Measurements from ENCODE around the gene TMEM63C.
"Not testable (repeated sequence)": the region's sequence is repeated elsewhere in the genome, so short reads cannot be mapped to it uniquely, and the experiment has no call there.

TMEM63C gene

DNA sequence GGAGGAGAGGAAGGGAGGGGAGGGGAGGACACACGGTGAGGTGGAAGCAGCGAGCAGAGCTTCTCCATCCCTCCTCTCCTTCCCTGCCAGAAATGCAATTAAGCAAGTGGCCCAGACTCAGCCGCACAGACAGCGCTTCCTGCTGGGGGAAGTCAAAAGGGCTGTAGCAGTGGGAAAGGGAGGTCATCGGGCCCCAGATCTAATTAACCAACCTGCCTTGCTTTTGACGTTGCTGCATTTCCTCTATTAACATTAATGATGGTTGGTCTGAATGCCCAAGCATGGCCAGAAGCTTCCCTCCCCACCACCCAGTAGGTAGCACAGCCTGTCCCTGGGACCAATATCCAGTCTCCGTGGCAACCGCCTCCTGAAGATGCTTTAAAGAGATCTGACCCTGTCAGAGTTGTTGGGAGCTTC lies 94.0 kb downstream of the TMEM63C start:
- no peak for DNase-seq (ENCODE audit: low read depth, low spot score)

DNA sequence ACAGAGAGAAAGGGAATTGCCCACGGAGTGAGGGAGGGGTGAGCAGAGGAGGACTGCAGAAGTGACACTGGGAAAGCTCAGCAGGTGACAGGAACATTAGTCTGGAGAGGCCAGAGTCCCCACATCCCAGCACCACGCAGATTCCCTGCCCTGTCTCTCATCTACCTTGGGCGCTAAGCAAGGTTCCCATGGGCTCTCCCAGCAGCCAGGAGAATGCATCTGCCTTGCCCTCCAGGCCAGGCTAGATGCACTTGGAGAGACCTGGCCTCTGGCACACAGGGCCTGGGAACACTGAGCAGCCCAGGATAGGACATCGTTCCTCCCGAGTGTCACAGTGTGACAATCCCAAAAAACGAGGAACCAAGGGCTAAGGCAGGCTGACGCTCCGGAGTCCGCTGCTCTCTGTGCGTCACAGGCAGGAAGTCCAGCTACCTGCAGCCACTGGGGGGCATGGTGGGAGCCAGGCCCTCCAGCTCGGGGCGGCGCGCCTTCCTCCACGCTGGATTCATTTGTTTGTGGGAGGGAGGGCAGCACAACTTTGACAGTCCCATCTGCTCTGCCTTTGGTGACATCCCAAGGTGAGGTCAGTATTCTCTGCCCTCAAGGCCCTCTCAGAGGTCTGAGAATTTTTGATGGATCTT lies 94.8 kb downstream of the TMEM63C start:
- no peak for DNase-seq (ENCODE audit: low read depth, low spot score)

DNA sequence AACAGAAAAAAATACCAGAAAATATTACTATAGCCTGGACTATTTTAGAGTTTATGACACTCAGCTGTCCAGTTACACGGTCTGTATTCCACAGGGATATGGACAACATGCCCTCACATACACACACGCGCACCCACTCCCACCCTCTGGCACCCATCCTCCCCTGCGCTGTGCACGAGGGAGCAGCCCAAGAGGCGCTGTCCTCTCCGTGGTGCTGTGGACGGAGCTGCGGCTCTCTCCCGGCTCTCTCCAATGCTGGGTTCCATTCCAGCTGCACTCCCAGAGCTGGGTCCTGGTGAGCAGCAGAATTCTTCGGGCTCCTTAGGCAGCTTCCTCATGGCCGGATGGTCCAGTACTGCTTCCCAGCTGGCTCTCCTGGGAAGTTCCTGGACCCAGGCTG lies 95.4 kb downstream of the TMEM63C start:
- no peak for DNase-seq (ENCODE audit: low read depth, low spot score)

DNA sequence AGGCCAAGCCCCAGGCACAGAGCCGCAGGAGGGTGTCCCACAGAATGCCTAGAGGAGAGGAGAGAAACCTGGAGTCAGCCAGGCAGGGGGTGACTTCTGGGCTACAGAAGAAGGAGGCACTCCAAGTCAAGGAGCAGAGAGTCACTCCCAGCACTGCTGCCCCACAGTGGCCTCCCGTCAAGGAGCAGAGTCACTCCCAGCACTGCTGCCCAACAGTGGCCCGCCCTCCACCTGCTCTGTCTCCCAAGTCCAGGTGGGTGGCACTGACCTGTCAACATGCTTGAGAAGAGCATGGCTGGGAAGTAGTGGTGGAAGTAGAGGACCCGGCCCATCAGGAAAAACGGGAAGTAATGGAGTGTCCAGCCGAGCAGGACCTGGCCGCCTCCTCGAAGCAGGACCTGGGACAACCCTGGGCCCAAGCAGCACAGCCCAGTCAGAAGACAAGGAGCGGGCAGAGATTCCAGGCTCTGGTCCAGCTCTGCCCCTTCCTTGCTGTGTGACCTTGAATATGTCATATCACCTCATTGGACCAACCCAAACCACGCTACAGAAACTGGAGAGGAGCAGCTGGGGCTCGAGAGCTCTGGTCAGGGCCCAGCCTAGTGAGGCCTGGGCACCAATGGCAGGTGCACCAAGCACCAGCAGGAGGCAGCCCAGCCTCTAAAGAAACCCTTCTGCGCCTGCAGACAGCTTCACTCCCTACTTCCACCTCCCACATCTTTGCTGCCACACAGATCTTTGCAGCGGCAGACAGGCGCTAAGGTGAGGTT lies 97.0 kb downstream of the TMEM63C start:
- DNase-seq (ENCODE audit: low read depth, low spot score), result no peak

DNA sequence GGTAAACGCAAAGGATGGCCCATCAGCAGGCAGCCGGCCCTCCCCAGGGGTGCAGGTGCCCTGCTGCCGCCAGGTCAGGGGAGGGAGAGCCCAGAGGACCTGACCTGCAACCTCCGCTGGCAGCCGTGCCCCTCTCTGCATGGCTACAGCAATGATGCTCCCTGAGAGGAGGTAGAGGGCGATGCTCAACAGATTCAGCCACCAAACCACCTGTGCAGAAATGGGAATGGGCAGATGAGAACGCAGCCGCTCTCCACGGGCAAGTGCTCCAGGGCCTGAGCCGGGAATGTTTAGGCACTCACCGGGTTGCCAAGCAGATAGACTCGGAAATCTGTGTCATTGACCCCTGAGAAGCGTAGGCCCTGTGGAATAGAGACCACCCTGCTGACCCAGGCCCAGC lies 98.1 kb downstream of the TMEM63C start:
- no peak for DNase-seq (ENCODE audit: low read depth, low spot score)

DNA sequence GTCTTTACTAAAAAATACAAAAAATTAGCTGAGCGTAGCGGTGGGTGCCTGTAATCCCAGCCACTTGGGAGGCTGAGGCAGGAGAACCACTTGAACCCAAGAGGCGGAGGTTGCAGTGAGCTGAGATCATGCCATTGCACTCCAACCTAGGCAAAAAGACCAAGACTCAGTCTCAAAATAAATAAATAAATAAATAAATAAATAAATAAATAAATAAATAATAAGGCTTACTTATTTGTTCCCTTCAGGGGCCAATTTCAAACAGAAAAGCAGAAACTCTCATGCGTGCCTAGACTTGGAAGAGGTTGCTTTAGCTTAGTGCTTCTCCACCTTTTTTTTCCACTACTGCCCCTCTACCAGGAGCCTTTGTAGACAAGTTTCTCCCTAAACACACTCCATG lies 99.3 kb downstream of the TMEM63C start:
- not testable (repeated sequence) for DNase-seq (ENCODE audit: low read depth, low spot score)

DNA sequence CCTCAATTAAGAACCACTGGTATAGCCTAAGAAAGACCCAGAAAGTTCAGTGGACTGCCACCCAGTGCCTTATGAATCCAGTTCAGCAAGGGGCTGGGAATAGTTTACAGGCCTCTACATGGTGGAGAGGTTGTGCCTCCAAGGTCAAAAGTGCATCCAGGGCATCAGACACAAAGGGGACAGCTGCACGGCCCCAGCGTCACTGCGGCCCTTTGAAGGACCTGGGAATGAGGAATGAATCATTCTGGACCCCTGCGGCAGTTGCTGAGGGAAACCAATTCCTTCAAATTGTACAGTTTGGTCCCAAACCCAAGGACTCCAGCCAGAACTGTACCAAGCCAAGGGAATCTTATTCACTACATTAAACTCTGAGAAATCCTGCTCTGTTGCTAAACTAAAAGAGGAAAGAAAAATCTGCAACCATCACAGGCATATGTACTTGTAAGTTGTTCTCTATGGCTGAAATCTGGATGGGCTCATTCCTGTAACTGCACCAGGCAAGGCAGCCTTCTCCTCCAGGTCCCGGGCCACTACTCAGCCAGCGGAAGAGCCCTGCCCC lies 100.3 kb downstream of the TMEM63C start:
- DNase-seq (ENCODE audit: low read depth, low spot score), result no peak

DNA sequence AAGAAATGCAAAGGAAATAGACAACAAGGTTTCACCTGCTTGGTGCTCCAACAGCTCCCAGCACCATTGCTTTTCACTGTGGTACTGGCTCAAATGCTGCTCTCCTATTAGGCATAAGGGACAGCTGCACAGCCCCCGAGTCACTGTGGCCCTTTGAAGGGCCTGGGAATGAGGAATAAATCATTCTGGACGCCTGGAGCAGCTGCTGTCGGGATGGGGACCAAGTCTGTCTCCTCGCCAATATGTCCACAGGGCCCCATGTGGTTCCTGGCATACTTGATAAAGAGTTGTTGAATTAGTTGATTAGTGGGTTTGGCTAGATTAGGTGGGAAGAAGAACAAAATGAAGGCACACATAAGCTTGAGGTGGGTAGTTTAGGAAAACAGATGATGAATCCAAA lies 102.5 kb downstream of the TMEM63C start:
- no peak for DNase-seq (ENCODE audit: low read depth, low spot score)

DNA sequence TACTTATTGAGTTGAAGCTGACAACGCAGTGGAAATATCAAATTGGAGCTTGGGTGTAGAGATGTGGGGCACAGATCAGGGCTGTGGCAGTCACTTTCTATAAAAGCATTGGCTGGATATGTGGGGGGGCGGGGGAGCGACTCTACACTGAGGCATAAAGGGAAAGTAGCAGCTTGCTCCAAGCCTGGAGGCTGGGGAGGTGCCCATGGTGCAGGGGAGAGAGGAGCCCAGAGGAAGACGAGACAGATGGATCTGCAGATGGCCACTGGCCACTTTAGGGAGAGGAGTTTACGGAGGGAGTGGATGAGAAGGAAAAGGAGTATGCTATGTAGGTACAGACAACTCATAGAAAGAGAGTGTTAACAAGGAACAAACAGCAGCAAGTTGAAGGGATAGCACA lies 102.9 kb downstream of the TMEM63C start:
- no peak for DNase-seq (ENCODE audit: low read depth, low spot score)

DNA sequence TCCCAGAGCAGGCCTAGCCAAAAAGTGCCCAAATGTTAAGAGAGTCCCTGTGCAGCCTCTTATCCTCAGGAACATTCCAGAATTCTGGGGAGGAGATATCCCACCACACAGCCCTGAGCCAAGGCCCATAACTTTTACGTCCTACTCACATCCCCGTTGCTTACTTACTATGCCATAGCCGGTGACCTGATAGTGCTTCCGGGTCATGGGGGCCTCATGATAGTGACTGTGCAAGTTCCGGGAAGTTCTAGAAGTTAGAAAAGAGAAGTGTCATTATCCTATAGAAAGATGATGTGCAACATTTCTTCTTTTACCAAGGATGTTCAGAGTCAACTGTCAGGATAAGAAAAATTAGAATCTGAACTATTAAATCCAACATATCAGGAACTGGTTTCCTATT lies 105.0 kb downstream of the TMEM63C start:
- DNase-seq (ENCODE audit: low read depth, low spot score), result no peak

DNA sequence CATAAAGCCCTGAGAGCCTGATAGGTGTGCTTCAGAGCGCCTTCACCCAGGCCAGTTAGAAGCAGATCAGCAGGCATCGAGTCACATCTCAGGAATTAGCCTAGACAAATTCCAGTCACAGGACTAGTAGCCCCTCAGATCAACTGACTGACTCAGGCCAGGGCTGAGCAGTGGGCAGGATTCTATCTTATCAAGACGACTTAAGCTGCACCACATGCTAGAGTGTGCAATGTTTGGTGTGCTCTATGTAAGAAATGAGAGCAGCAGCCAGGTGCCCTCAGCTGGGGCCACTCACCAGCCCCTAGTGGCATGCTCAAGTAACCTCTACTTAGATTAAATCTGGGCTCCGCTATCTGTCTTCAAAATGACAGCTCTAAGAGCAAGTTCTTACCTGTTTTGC lies 109.1 kb downstream of the TMEM63C start:
- DNase-seq (ENCODE audit: low read depth, low spot score), result no peak

DNA sequence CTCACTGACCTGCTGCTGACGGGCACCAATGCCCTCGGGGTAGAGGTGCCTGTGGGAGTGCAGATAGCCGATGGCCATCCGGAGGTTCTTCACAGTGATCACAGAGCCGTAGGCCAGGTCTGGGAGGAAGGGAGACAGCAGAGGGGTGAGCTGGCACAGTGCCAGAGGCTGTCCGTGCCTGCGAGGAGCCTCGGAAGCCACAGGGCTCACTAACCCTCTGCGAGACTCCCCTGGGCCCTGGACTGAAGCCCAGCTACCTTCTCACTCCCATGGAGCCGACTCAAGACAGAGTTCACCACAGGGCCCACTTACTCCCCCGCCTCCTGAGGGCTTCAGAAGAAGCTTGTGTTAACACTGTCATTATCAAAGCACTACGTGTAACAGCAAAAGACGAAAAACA lies 114.6 kb downstream of the TMEM63C start:
- no peak for DNase-seq (ENCODE audit: low read depth, low spot score)

DNA sequence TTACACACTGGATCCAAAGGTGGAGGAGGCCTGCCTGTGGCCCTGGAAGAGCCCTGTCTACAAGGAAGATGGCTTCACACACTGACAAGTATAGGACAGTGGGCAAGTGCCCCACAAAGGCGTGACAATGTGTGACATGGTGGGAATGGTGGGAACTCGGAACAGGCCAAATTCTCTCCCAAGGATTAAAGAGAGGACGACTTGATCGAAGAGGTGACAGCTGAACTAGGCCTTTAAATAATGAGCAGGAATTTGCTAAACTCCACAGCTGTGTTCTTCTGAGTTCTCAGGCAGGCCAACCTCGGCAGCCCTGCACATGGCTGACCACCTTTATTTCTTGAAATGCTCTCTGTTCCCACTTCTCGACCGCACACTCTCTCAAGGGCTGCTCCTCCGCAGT lies 115.3 kb downstream of the TMEM63C start:
- DNase-seq (ENCODE audit: low read depth, low spot score), result no peak

DNA sequence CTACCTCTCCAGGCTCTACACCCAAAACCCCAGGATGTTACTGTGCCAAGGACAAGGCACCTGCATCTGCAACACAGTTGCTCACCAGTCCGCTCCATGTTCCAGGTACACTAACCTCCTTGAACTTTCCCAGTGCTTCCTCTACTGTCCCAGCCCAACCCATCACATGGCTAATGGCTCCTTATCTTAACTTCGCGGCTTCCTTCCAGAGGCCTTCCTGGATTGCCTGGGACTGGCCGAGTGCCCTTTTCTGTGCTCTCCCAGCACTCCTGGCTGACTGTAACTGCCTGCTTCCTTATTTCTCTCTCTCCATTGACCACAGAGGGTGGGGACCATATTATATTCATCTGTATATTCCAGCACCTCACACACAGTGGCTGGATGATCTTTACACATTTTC lies 118.2 kb downstream of the TMEM63C start:
- no peak for DNase-seq (ENCODE audit: low read depth, low spot score)

DNA sequence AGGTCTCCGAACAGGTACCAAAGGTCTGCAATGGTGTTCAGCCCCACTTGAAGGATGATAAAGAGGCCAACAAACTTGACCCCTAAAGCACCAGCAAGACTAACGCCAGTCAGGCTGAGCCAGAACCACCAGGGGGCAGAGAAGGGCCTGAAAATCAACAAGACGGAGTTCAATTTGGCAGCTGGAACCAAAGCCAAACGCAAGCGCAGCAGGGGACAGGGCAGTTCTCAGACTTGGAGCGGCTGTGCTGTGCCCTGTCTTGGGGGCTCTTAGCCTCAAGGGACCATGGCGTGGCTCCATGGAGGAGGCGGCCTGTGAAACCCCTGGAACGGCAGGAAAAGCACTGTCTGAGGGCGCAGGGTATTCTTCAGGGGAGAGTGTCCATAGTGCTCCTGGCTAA lies 119.5 kb downstream of the TMEM63C start:
- peak; percentile 78 for DNase-seq (ENCODE audit: low read depth, low spot score)

DNA sequence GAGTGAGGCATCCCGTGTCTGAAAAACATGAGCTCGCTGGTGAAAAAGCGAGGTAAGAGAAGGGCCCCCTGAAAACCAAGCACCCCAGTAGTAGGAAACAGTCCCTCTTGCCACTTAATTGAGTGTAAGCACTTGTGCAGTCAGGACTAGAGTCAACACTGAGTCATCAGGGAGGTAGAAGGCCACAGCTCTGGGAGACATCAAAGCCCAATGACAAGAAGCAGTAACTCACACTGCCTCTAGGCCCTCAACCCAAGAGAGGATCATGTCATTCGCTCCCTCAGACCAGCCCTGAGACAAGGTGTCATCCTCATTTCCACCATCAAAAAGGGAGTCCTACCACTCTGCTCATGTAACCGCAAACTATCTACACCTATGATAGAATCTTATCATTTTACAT lies 121.3 kb downstream of the TMEM63C start:
- DNase-seq (ENCODE audit: low read depth, low spot score), result no peak

DNA sequence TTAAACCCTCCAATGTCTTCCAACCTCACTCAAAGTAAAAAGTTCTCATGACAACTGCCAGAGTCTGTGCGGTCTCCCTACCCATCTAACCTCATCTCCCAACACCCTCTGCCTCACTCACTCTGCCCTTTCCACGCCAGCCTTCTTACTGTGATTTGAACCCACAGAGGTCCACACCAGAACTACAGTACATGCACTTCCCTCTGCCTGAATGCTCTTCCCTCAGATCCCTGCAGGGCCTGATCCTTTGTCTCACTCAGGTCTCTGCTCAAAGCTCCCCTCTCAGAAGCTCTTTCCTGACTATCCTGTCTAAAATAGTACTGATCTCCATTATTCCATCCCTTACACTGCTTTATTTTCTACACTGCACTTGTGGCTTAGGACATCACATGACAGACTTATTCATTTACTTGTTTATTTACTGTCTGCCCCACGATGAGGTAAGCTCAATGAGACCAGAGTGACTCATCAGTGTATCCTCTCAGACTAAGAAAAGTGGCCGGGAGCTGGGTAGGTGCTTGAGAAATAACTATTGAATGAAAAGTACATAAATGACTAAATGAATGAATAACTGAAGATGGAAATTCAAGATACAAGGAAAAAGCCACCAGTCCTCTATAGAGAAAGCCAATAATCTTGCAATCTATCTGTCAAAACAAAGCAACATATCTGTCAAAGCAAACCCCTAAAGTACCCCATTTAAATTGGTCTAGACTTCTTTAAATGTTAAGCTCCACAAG lies 122.0 kb downstream of the TMEM63C start:
- DNase-seq (ENCODE audit: low read depth, low spot score), result peak; percentile 69

DNA sequence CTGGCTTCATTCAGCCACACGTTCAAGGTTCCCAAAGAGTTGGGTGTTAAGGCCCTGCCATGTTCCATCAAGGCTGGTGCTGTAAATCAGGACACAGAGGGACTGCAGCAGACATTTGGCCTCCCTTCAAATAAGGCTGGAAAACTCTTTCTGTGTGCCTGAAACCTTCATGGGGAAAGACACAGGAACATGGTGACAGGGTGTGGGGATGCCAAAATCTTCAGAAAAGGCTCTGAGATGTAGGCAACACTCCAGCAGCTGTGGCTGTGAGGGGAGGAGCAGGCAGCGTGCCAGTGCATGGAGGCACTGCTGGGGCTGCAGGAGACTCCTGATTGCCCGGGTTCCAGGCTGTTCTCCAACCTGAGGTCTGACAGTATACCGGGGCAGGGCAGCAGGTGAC lies 124.1 kb downstream of the TMEM63C start:
- DNase-seq (ENCODE audit: low read depth, low spot score), result no peak

DNA sequence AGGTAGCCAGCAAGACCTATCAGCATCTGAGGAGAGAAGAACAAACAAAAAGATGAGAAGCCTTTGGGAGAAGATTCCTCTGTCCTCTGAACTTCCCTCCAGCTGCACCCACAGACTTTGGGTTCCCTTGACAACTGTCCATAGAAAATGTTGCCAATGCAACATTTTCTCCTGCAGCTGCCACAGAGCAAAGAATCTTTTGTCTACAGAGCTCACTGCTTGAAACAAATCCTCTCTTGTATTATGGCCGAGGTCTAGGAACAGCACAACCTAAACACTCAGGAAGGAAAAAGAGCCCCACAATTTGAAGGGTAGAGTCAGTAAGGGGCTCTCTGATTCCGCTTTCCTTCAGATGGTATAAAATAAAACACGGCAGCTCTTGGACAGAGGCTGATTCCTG lies 124.8 kb downstream of the TMEM63C start:
- DNase-seq (ENCODE audit: low read depth, low spot score), result no peak

DNA sequence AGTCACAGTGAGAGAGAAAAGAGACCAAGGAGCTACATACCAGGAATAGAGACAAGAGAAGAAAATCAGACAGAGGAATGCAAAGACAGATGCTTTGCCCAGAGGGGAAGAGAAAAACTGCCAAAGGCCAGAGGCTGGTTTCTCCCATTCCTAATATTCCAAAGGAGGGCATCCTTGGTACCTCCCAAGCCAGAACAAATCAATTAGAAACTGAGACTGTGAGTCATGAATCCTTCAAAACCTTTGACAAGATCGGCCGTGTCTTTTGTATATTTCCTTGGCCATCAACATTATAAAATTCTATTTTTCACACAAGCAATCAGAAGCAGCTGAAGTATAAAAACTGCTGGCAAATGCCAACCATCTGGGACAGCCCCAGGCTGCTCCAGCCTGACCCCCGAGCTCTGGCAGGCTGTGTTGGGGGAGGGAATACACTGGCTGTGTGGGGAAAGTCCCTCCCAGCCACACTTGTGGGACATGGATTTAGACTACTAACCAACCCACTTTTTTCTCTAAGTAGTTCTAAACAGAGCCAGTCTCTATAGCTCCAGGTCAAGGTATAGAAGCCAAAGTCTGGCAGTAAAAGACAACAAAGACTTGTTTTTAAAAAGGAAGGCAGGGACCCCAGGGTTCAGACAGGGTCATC lies 125.4 kb downstream of the TMEM63C start:
- no peak for DNase-seq (ENCODE audit: low read depth, low spot score)
